H9 (cell line): ENCODE results near the gene ADAMTS17. TPM values are rescaled to one million over a fixed set of nuclear protein-coding genes. Genes with fewer than 3 reads are reported as not detected.

Experiments used
- DNase-seq: peaks from one replicate; pipeline ENCODE4 v3.0.0-alpha.2; 2017
- H2AFZ ChIP-seq: one replicate; pipeline ENCODE4 v1.6.1; 2013; ENCODE audit warnings: mild to moderate bottlenecking, low read length, control low read depth, moderate library complexity
- H2AK5ac ChIP-seq: 2 replicates; pipeline ENCODE4 v1.6.1; 2013; ENCODE audit warnings: low read length, control low read depth, mixed read lengths; ENCODE audit not compliant: insufficient read length
- H2BK120ac ChIP-seq: one replicate; pipeline ENCODE4 v1.6.1; 2013; ENCODE audit warnings: low read depth, mild to moderate bottlenecking, low read length, control low read depth, inconsistent platforms; ENCODE audit not compliant: poor library complexity, severe bottlenecking
- H2BK12ac ChIP-seq: 2 replicates; pipeline ENCODE4 v1.6.1; 2013; ENCODE audit warnings: low read length, control low read depth, mixed read lengths, low read depth; ENCODE audit not compliant: insufficient read length
- H2BK15ac ChIP-seq: 2 replicates; pipeline ENCODE4 v1.6.1; 2013; ENCODE audit warnings: low read depth, low read length, control low read depth
- H2BK20ac ChIP-seq: one replicate; pipeline ENCODE4 v1.6.1; 2013; ENCODE audit warnings: low read depth, mild to moderate bottlenecking, low read length, control low read depth, inconsistent platforms; ENCODE audit not compliant: poor library complexity, severe bottlenecking
- H2BK5ac ChIP-seq: 2 replicates; pipeline ENCODE4 v1.6.1; 2013; ENCODE audit warnings: low read length, control low read depth, mixed read lengths; ENCODE audit not compliant: insufficient read length
- H3K14ac ChIP-seq: 2 replicates; pipeline ENCODE4 v1.6.1; 2013; ENCODE audit warnings: low read length, control low read depth; ENCODE audit not compliant: insufficient read depth
- H3K18ac ChIP-seq: 2 replicates; pipeline ENCODE4 v1.6.1; 2013; ENCODE audit warnings: low read depth, mild to moderate bottlenecking, mixed read lengths, low read length, control low read depth; ENCODE audit not compliant: insufficient read length
- H3K23ac ChIP-seq: 2 replicates; pipeline ENCODE4 v1.6.1; 2013; ENCODE audit warnings: low read length, control low read depth, mixed read lengths, low read depth; ENCODE audit not compliant: insufficient read length
- H3K23me2 ChIP-seq: 2 replicates; pipeline ENCODE4 v1.6.1; 2013; ENCODE audit warnings: low read depth, mild to moderate bottlenecking, mixed read lengths, low read length, control low read depth; ENCODE audit not compliant: insufficient read length, poor library complexity, severe bottlenecking
- H3K27ac ChIP-seq: 2 replicates; pipeline ENCODE4 v1.5.1; 2013; ENCODE audit warnings: low read length, control low read depth, mixed read lengths, low read depth; ENCODE audit not compliant: insufficient read length
- H3K27me3 ChIP-seq: 2 replicates; pipeline ENCODE4 v1.6.1; 2013; ENCODE audit warnings: low read length, control low read depth, inconsistent platforms; ENCODE audit not compliant: insufficient read depth
- H3K4ac ChIP-seq: 2 replicates; pipeline ENCODE4 v1.6.1; 2013; ENCODE audit warnings: low read depth, mild to moderate bottlenecking, control low read depth, inconsistent platforms, low read length, moderate library complexity
- H3K4me1 ChIP-seq: 2 replicates; pipeline ENCODE4 v1.6.1; 2013; ENCODE audit warnings: low read length, control low read depth, inconsistent platforms; ENCODE audit not compliant: insufficient read depth
- H3K4me2 ChIP-seq: 2 replicates; pipeline ENCODE4 v1.6.1; 2013; ENCODE audit warnings: low read length, control low read depth, mixed read lengths; ENCODE audit not compliant: insufficient read length, insufficient read depth
- H3K56ac ChIP-seq: 2 replicates; pipeline ENCODE4 v1.6.1; 2013; ENCODE audit warnings: low read depth, mild to moderate bottlenecking, mixed read lengths, low read length, control low read depth; ENCODE audit not compliant: insufficient read length
- H3K79me1 ChIP-seq: 2 replicates; pipeline ENCODE4 v1.6.1; 2013; ENCODE audit warnings: low read depth, mild to moderate bottlenecking, moderate library complexity, low read length, control low read depth, inconsistent platforms; ENCODE audit not compliant: insufficient read depth, poor library complexity, severe bottlenecking
- H3K79me2 ChIP-seq: 2 replicates; pipeline ENCODE4 v1.6.1; 2013; ENCODE audit warnings: low read length, control low read depth, inconsistent platforms; ENCODE audit not compliant: insufficient read depth
- H3K9ac ChIP-seq: 2 replicates; pipeline ENCODE4 v1.6.1; 2013; ENCODE audit warnings: low read length, control low read depth, mixed read lengths; ENCODE audit not compliant: insufficient read length; ENCODE audit errors: extremely low read depth
- H3K9me3 ChIP-seq: one replicate; pipeline ENCODE4 v1.6.1; 2013; ENCODE audit warnings: low read depth, low read length, inconsistent platforms; ENCODE audit not compliant: control insufficient read depth
- H3T11ph ChIP-seq: one replicate; pipeline ENCODE4 v1.6.1; 2013; ENCODE audit warnings: mild to moderate bottlenecking, low read length, control low read depth, inconsistent platforms
- H4K20me1 ChIP-seq: one replicate; pipeline ENCODE4 v1.6.1; 2013; ENCODE audit not compliant: control insufficient read depth, insufficient read length, insufficient read depth
- H4K5ac ChIP-seq: 2 replicates; pipeline ENCODE4 v1.6.1; 2013; ENCODE audit warnings: low read depth, mild to moderate bottlenecking, mixed read lengths, low read length, control low read depth; ENCODE audit not compliant: insufficient read length
- H4K8ac ChIP-seq: replicated peaks from 2 replicates; pipeline ENCODE4 v1.6.1; 2013; ENCODE audit warnings: low read length, control low read depth, mixed read lengths, low read depth; ENCODE audit not compliant: insufficient read length
- H4K91ac ChIP-seq: 2 replicates; pipeline ENCODE4 v1.6.1; 2013; ENCODE audit warnings: low read depth, mild to moderate bottlenecking, moderate library complexity, mixed read lengths, low read length, control low read depth; ENCODE audit not compliant: insufficient read length
- H3K27ac Mint-ChIP-seq, 3 experiments: 2 replicates in 2 of 3; 3 replicates in 1 of 3; pipeline ENCODE4 v1.8.0; 2020 to 2021; ENCODE audit warnings: mixed read lengths in 3 of 3, mild to moderate bottlenecking in 1 of 3, moderate library complexity in 1 of 3
- H3K27me3 Mint-ChIP-seq: 2 replicates; pipeline ENCODE4 v1.8.0; 2021; ENCODE audit warnings: low read depth, mild to moderate bottlenecking, moderate library complexity, mixed read lengths
- H3K36me3 Mint-ChIP-seq, 3 experiments: 2 replicates in 2 of 3; 3 replicates in 1 of 3; pipeline ENCODE4 v1.8.0; 2020 to 2021; ENCODE audit warnings: low read depth in 3 of 3, mixed read lengths in 3 of 3; ENCODE audit not compliant: insufficient read depth in 1 of 3
- H3K4me1 Mint-ChIP-seq, 2 experiments: 2 replicates each; pipeline ENCODE4 v1.8.0; 2020; ENCODE audit warnings: mixed read lengths in 2 of 2
- H3K4me3 Mint-ChIP-seq, 2 experiments: 2 replicates in 1 of 2; 3 replicates in 1 of 2; pipeline ENCODE4 v1.8.0; 2020 to 2021; ENCODE audit warnings: mild to moderate bottlenecking in 2 of 2, mixed read lengths in 2 of 2, moderate library complexity in 1 of 2
- H3K9me3 Mint-ChIP-seq, 2 experiments: 2 replicates in 1 of 2; 3 replicates in 1 of 2; pipeline ENCODE4 v1.8.0; 2020; ENCODE audit warnings: mild to moderate bottlenecking in 2 of 2, mixed read lengths in 2 of 2, moderate library complexity in 1 of 2
- CTCF ChIP-seq: fragments of 200-600 bp; sonication (generic); conservative IDR thresholded peaks from 3 replicates; pipeline ENCODE4 v1.8.0; 2021; ENCODE audit warnings: antibody characterized with exemption, mild to moderate bottlenecking
- WGBS: extraction: QIAGEN DNeasy Blood & Tissue Kit; methylation state at CpG from one replicate; pipeline ENCODE4 v1.1.7; 2013; ENCODE audit warnings: missing lambda C conversion rate, low lambda C conversion rate, mixed read lengths; ENCODE audit not compliant: insufficient read length; ENCODE audit errors: extremely low coverage; 5-methylcytosine and 5-hydroxymethylcytosine counted together
- total RNA-seq: library from RNA; stranded (reverse); gene quantifications from 2 replicates; pipeline ENCODE4 v1.2.1, GENCODE V29; 2021

Gene ADAMTS17
- total RNA-seq, 1 experiment from 2014 or later, result 2.9 TPM

DNA sequence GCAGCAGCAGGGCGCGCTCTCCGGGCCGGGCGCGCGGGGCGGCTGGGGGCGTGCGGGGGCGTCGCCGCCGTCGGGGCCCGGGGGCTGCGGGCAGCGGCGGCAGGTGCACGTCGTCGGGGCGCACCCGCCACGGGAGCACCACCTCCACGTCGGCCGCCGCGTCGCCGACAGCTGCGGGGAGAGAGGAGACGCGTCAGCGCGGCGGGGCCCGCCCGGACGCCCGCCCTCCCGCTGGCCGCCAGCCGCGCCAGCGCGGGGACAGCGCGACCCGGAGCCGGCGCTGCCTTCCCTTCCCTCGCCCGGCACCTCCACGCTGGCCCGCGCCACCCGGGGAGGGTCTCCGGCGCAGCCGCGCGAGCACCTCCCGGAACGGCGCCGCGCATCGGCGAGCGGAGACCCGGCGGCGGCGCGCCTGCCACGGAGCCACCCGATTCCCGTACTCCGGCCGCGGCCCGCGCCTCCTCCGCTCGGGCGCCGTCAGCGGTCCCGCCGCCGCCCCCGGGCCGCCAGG is 481 bp downstream of the ADAMTS17 start:
- WGBS, result no CpG with 5 or more reads among the region's 95 CpGs
- no peak overlapping the region for H3K18ac ChIP-seq
- H2AFZ ChIP-seq, result no peak overlapping the region
- H3K79me2 ChIP-seq, result no peaks in the 10 kb centered on the region
- H3K9ac ChIP-seq, result no peak overlapping the region
- H4K91ac ChIP-seq, result no peak overlapping the region
- no peak overlapping the region for H3K23ac ChIP-seq
- H2BK120ac ChIP-seq, result no peak overlapping the region
- no peaks in the 10 kb centered on the region for H3K4me1 ChIP-seq
- H3K4ac ChIP-seq, result no peak overlapping the region
- no peak overlapping the region for H2BK12ac ChIP-seq
- no peaks in the 10 kb centered on the region for H3K79me1 ChIP-seq
- no peak overlapping the region for H2BK5ac ChIP-seq
- no peak overlapping the region for H4K5ac ChIP-seq
- H3K14ac ChIP-seq, result no peak overlapping the region
- no peak overlapping the region for H2AK5ac ChIP-seq
- H3K4me2 ChIP-seq, result peak overlapping the region; percentile 9
- no peaks in the 10 kb centered on the region for H3K36me3 Mint-ChIP-seq
- H3K27ac Mint-ChIP-seq, result no peak overlapping the region
- no peak overlapping the region for H3K56ac ChIP-seq
- H3K27me3 ChIP-seq, result peaks cover 14% of the 10 kb centered on the region; the same call in 1 of the 2 replicates
- H4K20me1 ChIP-seq, result peaks cover 6% of the 10 kb centered on the region
- no peaks in the 10 kb centered on the region for H3K9me3 ChIP-seq
- H3K27me3 Mint-ChIP-seq, result peaks cover 71% of the 10 kb centered on the region
- H3K23me2 ChIP-seq, result no peaks in the 10 kb centered on the region
- DNase-seq, result no peak
- H3K4me3 Mint-ChIP-seq, result peak overlapping the region; percentile 58 to 75; a peak in 3 of 5 replicates
- H3K4me1 Mint-ChIP-seq, result peaks cover 22 to 23% of the 10 kb centered on the region in 2 experiments
- H3K27ac ChIP-seq, result no peak overlapping the region
- H2BK20ac ChIP-seq, result no peak overlapping the region
- no peak overlapping the region for H3T11ph ChIP-seq
- H3K9me3 Mint-ChIP-seq, result peaks cover 0 to 2% of the 10 kb centered on the region in 2 experiments; a peak in 1 of 5 replicates
- no peak overlapping the region for H4K8ac ChIP-seq
- H2BK15ac ChIP-seq, result no peak overlapping the region
- no peak for TF ChIP-seq CTCF
